ENCODE results near the gene MED10.

GRCh38 chr5:6344593-6344989, 33.8 kb downstream of the MED10 start:
- TF ChIP-seq CTCF (IDR thresholded peaks at IDR 0.05): no peak
- TF ChIP-seq POLR2A (IDR thresholded peaks at IDR 0.05): no peak

Measured in thyroid gland (tissue), 4 donors.